Measurements from ENCODE around the gene FAU. TPM values are rescaled to one million over a fixed set of nuclear protein-coding genes. Genes with fewer than 3 reads are reported as not detected.
"Not testable (repeated sequence)": the region's sequence is repeated elsewhere in the genome, so short reads cannot be mapped to it uniquely, and the experiment has no call there.

FAU gene
- total and polyA plus RNA-seq, 4 donors: 174 to 693 (median 613) TPM

DNA sequence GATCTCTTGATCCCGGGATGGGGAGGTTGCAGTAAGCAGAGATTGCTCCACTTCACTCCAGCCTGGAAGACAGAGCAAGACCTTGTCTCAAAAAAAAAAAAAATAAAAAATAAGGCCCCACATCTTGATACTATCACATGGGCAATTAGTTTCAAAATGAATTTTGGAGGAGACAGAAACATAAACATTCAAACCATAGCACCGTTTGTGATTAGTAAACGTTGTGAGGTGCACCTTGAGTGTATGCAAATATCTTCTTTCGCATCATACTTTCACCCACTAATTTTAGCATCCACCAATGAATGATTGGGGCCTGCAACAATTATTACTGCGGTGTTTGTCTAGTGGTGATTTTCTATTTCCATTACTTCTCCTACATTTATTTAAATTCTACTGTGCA, 37.1 kb upstream of the FAU start:
- Histone ChIP-seq H3K9me3 (ENCODE audit: control insufficient read depth, insufficient read depth, low read length) (no peaks in the 10 kb centered on the region), H3K4me1 (ENCODE audit: control insufficient read depth, insufficient read depth, low read length) (no peaks in the 10 kb centered on the region), H3K27ac (ENCODE audit: low read depth, low read length) (no peak overlapping the region), H3K4me3 (ENCODE audit: low read depth, low read length) (no peak overlapping the region), H3K27me3 (ENCODE audit: control insufficient read depth, insufficient read depth, low read length) (no peaks in the 10 kb centered on the region), H3K36me3 (ENCODE audit: control insufficient read depth, insufficient read depth, low read length) (no peaks in the 10 kb centered on the region)
- DNase-seq (ENCODE audit: low read depth in 4 of 6, low spot score in 6 of 6): no peak
- no CpG with 5 or more reads among the region's 5 CpGs for WGBS (ENCODE audit: insufficient coverage)

DNA sequence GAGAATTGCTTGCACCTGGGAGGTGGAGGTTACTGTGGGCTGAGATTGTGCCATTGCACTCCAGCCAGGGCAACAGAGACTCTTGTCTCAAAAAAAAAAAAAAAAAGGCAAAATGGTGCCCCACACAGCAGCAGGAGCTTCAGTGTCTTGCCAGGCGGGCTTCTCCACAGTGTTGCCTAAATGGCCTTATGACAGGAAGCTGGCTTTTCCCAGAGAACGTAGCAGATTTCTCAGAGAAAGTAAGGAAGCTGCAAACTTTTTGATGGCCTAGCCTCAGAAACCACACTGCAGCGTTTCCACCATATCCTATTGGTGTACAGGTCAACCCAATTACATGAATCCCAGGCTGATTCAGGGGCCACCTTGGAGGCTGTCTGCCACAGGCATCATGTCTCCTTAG, 35.4 kb upstream of the FAU start:
- no peaks in the 10 kb centered on the region for H3K9me3 ChIP-seq (ENCODE audit: control insufficient read depth, insufficient read depth, low read length)
- H3K4me3 ChIP-seq (ENCODE audit: low read depth, low read length): no peak overlapping the region
- no peaks in the 10 kb centered on the region for H3K4me1 ChIP-seq (ENCODE audit: control insufficient read depth, insufficient read depth, low read length)
- no peaks in the 10 kb centered on the region for H3K27me3 ChIP-seq (ENCODE audit: control insufficient read depth, insufficient read depth, low read length)
- no peak overlapping the region for H3K27ac ChIP-seq (ENCODE audit: low read depth, low read length)
- no peak for DNase-seq (ENCODE audit: low read depth in 4 of 6, low spot score in 6 of 6)
- WGBS (ENCODE audit: insufficient coverage): 67% methylated on average over 3 of the region's 3 CpGs
- H3K36me3 ChIP-seq (ENCODE audit: control insufficient read depth, insufficient read depth, low read length): no peaks in the 10 kb centered on the region

DNA sequence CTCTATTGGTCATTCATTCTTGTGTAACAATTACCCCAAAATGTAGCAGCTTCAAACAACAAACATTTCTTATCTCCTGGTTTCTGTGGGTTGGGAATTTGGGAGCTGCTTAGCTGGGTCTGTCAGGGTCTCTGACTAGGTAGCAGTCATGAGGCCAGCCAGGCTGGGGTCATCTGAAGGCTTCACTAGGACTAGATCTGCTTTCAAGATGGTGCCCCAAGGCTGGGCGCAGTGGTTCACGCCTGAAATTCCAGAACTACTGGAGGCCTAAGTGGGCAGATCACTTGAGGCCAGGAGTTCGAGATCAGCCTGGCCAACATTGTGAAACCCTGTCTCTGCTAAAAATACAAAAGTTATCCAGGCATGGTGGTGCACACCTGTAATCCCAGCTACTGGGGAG, 35.0 kb upstream of the FAU start:
- no peak for DNase-seq (ENCODE audit: low read depth in 4 of 6, low spot score in 6 of 6)
- H3K9me3 ChIP-seq (ENCODE audit: control insufficient read depth, insufficient read depth, low read length): no peaks in the 10 kb centered on the region
- H3K4me3 ChIP-seq (ENCODE audit: low read depth, low read length): no peak overlapping the region
- 93% methylated on average over 3 of the region's 3 CpGs for WGBS (ENCODE audit: insufficient coverage)
- H3K27ac ChIP-seq (ENCODE audit: low read depth, low read length): no peak overlapping the region
- H3K27me3 ChIP-seq (ENCODE audit: control insufficient read depth, insufficient read depth, low read length): no peaks in the 10 kb centered on the region
- no peaks in the 10 kb centered on the region for H3K4me1 ChIP-seq (ENCODE audit: control insufficient read depth, insufficient read depth, low read length)
- H3K36me3 ChIP-seq (ENCODE audit: control insufficient read depth, insufficient read depth, low read length): no peaks in the 10 kb centered on the region

DNA sequence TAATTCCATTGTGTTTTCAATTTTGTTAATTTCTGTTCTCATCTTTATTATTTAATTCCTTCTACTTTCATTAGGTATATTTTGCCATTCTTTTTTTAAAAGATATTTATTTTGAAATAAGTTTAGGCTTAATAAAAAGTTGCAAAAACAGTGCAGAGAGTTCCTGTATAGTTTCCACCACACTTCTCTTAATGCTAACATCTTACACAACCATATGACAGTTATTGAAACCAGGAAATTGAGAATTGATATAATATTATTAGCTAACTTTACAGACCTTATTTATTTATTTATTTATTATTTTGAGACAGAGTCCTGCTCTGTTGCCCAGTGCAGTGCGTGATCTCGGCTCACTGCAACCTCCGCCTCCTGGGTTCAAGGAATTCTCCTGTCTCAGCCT, 34.3 kb upstream of the FAU start:
- Histone ChIP-seq H3K27ac (ENCODE audit: low read depth, low read length) (no peak overlapping the region), H3K9me3 (ENCODE audit: control insufficient read depth, insufficient read depth, low read length) (no peaks in the 10 kb centered on the region), H3K4me1 (ENCODE audit: control insufficient read depth, insufficient read depth, low read length) (no peaks in the 10 kb centered on the region), H3K27me3 (ENCODE audit: control insufficient read depth, insufficient read depth, low read length) (no peaks in the 10 kb centered on the region), H3K36me3 (ENCODE audit: control insufficient read depth, insufficient read depth, low read length) (no peaks in the 10 kb centered on the region), H3K4me3 (ENCODE audit: low read depth, low read length) (no peak overlapping the region)
- WGBS (ENCODE audit: insufficient coverage): no CpG with 5 or more reads among the region's 3 CpGs
- DNase-seq (ENCODE audit: low read depth in 4 of 6, low spot score in 6 of 6): no peak

DNA sequence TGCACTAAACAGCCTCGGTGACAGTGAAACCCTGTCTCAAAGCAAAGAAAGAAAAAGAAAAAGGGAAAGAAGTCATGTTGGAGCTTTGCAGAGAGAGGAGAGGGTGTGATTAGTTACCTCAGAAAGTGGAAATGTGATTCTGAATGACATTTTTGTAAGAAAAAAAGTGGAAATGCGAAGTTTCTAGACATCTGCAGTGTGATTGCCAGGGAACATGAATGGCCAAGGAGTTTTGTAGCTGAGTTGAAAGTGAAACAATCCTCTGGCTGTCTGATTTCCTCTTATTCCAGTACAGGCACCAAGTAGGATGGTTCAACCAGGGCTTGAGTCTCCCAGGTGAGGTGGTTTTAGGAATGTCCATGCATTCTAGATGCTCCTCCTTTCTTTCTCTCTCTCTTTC, 30.2 kb upstream of the FAU start:
- Histone ChIP-seq H3K27me3 (ENCODE audit: control insufficient read depth, insufficient read depth, low read length) (no peaks in the 10 kb centered on the region), H3K4me3 (ENCODE audit: low read depth, low read length) (no peak overlapping the region), H3K36me3 (ENCODE audit: control insufficient read depth, insufficient read depth, low read length) (no peaks in the 10 kb centered on the region), H3K4me1 (ENCODE audit: control insufficient read depth, insufficient read depth, low read length) (peaks cover 14% of the 10 kb centered on the region), H3K27ac (ENCODE audit: low read depth, low read length) (no peak overlapping the region), H3K9me3 (ENCODE audit: control insufficient read depth, insufficient read depth, low read length) (no peaks in the 10 kb centered on the region)
- WGBS (ENCODE audit: insufficient coverage): 72% methylated on average over 2 of the region's 2 CpGs
- DNase-seq (ENCODE audit: low read depth in 4 of 6, low spot score in 6 of 6): no peak

DNA sequence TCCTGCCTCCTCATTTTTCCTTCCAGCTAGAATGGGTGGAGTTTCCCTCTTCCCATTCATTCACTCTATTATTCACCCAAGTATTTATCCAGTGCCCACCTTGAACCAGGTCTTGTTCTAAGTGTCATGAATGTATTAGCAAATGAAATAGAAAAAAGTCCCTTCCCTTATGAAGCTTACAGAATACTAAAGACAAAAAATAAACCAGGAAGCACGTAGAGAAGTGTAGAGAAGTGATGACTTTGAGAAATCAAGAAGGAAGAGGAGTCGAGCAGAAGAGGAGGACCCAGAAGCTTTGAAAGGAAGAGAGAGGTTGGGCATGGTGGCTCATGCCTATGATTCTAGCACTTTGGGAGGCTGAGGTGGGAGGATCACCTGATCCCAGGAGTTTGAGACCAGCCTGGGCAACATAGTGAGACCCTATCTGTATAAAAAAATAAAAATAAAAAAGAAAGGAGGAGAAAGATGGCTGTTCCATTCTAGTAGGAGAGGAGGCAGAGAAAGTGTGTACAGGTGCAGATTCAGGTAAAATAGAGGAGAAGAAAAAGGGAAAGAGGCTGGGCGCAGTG, 29.5 kb upstream of the FAU start:
- H3K4me3 ChIP-seq (ENCODE audit: low read depth, low read length): no peak overlapping the region
- no peaks in the 10 kb centered on the region for H3K36me3 ChIP-seq (ENCODE audit: control insufficient read depth, insufficient read depth, low read length)
- DNase-seq (ENCODE audit: low read depth in 4 of 6, low spot score in 6 of 6): no peak
- peaks cover 14% of the 10 kb centered on the region for H3K4me1 ChIP-seq (ENCODE audit: control insufficient read depth, insufficient read depth, low read length)
- H3K27me3 ChIP-seq (ENCODE audit: control insufficient read depth, insufficient read depth, low read length): no peaks in the 10 kb centered on the region
- WGBS (ENCODE audit: insufficient coverage): 87% methylated on average over 3 of the region's 3 CpGs
- H3K9me3 ChIP-seq (ENCODE audit: control insufficient read depth, insufficient read depth, low read length): no peaks in the 10 kb centered on the region
- no peak overlapping the region for H3K27ac ChIP-seq (ENCODE audit: low read depth, low read length)

DNA sequence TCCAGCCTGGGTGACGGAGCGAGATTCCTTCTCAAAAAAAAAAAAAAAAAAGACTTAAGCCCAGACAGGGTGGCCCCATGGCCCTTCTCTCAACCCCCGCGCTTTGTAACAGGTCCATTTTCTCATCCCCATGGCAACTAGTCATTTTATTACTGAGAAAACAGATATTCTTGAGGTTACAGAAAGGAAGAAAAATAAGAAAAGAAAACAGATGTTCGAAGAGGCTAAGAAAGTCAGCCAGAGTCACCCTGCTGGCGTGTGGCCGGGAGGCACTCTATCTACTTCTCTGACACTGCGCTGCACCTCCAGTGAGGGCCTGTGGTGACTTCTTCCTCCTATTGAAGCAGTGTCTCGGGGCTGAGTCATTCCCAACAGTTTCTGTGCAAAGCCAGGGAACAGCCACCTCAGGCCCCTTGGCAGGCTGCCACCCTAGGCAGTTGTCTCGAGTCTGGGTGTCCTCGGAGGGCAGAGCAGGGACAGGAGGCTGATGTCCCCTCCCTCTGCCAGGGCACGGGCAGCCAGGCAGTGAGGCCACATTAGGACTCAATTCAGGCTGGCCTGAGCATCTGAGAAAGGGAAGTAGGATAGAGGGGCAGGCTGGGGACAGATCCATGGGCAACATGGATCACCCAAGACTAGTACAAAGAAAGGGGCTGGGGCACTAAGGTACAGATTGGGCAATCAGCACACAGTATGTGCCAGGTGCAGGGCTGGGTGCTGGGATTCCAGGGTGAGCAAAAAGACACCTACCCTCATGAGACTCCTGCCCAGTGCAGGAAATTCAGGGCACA, 28.8 kb upstream of the FAU start:
- no peaks in the 10 kb centered on the region for H3K9me3 ChIP-seq (ENCODE audit: control insufficient read depth, insufficient read depth, low read length)
- no peaks in the 10 kb centered on the region for H3K27me3 ChIP-seq (ENCODE audit: control insufficient read depth, insufficient read depth, low read length)
- DNase-seq (ENCODE audit: low read depth in 4 of 6, low spot score in 6 of 6): peak; percentile 29 to 83 (median 45)
- peaks cover 14% of the 10 kb centered on the region for H3K4me1 ChIP-seq (ENCODE audit: control insufficient read depth, insufficient read depth, low read length)
- WGBS (ENCODE audit: insufficient coverage): 7% methylated on average over 9 of the region's 12 CpGs
- H3K27ac ChIP-seq (ENCODE audit: low read depth, low read length): peak overlapping the region; percentile 18
- H3K36me3 ChIP-seq (ENCODE audit: control insufficient read depth, insufficient read depth, low read length): no peaks in the 10 kb centered on the region
- H3K4me3 ChIP-seq (ENCODE audit: low read depth, low read length): no peak overlapping the region

DNA sequence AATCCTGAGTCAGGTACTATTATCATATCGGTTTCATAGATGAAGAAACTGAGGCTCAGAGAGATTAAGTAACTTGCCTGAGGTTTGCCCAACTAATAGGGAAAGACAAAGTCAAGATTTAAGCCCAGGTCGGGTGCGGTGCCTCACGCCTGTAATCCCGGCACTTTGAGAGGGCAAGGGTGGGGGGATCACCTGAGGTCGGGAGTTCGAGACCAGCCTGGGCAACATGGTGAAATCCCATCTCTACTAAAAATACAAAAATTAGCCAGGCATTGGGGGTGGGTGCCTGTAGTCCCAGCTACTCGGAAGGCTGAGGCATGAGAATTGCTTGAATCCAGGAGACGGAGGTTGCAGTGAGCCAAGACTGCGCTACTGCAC, 28.2 kb upstream of the FAU start:
- Histone ChIP-seq H3K27ac (ENCODE audit: low read depth, low read length) (peak overlapping the region; percentile 57), H3K4me1 (ENCODE audit: control insufficient read depth, insufficient read depth, low read length) (peaks cover 14% of the 10 kb centered on the region)
- H3K4me3 ChIP-seq (ENCODE audit: low read depth, low read length); H3K9me3 ChIP-seq (ENCODE audit: control insufficient read depth, insufficient read depth, low read length); H3K36me3 ChIP-seq (ENCODE audit: control insufficient read depth, insufficient read depth, low read length); H3K27me3 ChIP-seq (ENCODE audit: control insufficient read depth, insufficient read depth, low read length); DNase-seq (ENCODE audit: low read depth in 4 of 6, low spot score in 6 of 6): not testable (repeated sequence)
- WGBS (ENCODE audit: insufficient coverage): 47% methylated on average over 3 of the region's 10 CpGs

DNA sequence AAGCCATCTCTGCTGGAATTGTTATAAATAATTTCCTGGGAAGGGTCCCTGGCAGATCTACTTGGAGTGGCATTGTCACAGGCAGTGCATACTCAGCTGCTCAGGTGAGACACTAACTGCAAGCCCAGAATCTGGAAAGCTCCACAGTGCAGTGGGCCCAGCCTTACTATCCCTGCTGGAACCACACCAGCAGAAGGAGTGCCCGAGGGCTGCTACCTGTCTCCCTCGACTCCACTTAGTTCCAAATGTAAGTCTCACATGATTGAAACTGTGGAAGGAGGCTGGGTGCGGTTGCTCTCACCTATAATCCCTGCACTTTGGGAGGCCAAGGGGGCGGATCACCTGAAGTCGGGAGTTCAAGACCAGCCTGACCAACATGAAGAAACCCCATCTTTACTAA, 26.7 kb upstream of the FAU start:
- Histone ChIP-seq H3K27me3 (ENCODE audit: control insufficient read depth, insufficient read depth, low read length) (no peaks in the 10 kb centered on the region), H3K27ac (ENCODE audit: low read depth, low read length) (no peak overlapping the region), H3K4me1 (ENCODE audit: control insufficient read depth, insufficient read depth, low read length) (peaks cover 14% of the 10 kb centered on the region), H3K36me3 (ENCODE audit: control insufficient read depth, insufficient read depth, low read length) (no peaks in the 10 kb centered on the region), H3K9me3 (ENCODE audit: control insufficient read depth, insufficient read depth, low read length) (no peaks in the 10 kb centered on the region), H3K4me3 (ENCODE audit: low read depth, low read length) (no peak overlapping the region)
- DNase-seq (ENCODE audit: low read depth in 4 of 6, low spot score in 6 of 6): no peak
- 83% methylated on average over 1 of the region's 5 CpGs for WGBS (ENCODE audit: insufficient coverage)

All from spinal cord (tissue), 10 donors.